ENCODE data around the gene CDKN2AIP. TPM values are rescaled to one million over a fixed set of nuclear protein-coding genes. Genes with fewer than 3 reads are reported as not detected.
A peak's percentile ranks its signal among the peaks of the same experiment; 100 is the strongest.

CDKN2AIP gene
- total RNA-seq, 2 experiments from 2014 or later: 55.7 to 56.9 TPM

DNA sequence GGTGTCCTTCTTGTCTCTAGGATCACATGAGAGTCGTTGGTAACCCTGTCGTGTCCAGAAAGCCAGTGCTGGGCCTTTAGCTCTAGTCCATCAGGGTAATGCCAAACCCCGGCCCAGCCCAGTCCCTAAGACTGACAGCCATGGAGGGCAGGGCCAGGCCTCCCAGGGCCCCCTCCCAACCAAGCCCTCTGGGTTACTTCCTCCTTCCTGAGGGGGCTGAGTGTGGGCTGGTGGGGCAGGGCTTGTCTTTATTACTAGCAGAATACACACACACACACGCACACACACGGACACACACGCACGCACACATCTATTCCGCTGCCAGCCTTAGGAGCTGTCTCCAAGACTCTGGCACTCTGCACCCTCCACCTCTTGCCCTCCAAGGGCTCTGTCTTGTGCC is 35.6 kb upstream of the CDKN2AIP start:
- Mint-ChIP-seq H3K9me3 (no peaks in the 10 kb centered on the region), H3K4me3 (no peak overlapping the region), H3K4me1 (ENCODE audit: low read depth) (peaks cover 5% of the 10 kb centered on the region), H3K27me3 (no peaks in the 10 kb centered on the region), H3K27ac (no peak overlapping the region), H3K36me3 (ENCODE audit: low read depth) (no peaks in the 10 kb centered on the region)
- POLR2A ChIA-PET: interaction anchor here (0.9 kb wide), 1 partner anchor 35 kb away, joined by 3 read pairs; the partner anchor contains the start of gene CDKN2AIP
- Histone ChIP-seq H3K4me1 (ENCODE audit: insufficient read depth, low read length) (peaks cover 10% of the 10 kb centered on the region), H3K27ac (ENCODE audit: low read depth in 1 of 2, low read length in 2 of 2) (no peak overlapping the region), H3K27me3 (ENCODE audit: control insufficient read depth in 1 of 2, insufficient read depth in 2 of 2, low read length in 2 of 2) (no peaks in the 10 kb centered on the region), H3K4me3 (ENCODE audit: low read length) (no peak overlapping the region), H3K36me3 (ENCODE audit: insufficient read depth, low read length) (no peaks in the 10 kb centered on the region), H3K9me3 (ENCODE audit: control insufficient read depth in 1 of 2, insufficient read depth in 1 of 2, low read length in 2 of 2) (no peaks in the 10 kb centered on the region)
- DNase-seq (no peak), ATAC-seq (ENCODE audit: poor library complexity) (no peak)
- CTCF ChIA-PET: no interaction called here
- intact Hi-C loops (cut with DNase I, micrococcal nuclease): loop anchor here in 1 of 2 experiments (5.0 kb wide), 3 partner anchors 34 to 471 kb away; partner anchors contain the start of gene CDKN2AIP
- no peak for TF ChIP-seq CTCF (IDR thresholded peaks at IDR 0.05)

- peaks cover 10% of the 10 kb centered on the region for H3K4me1 ChIP-seq (ENCODE audit: insufficient read depth, low read length)
- no peak overlapping the region for H3K27ac Mint-ChIP-seq
- no peaks in the 10 kb centered on the region for H3K36me3 Mint-ChIP-seq (ENCODE audit: low read depth)
- no peaks in the 10 kb centered on the region for H3K27me3 Mint-ChIP-seq
- ATAC-seq (ENCODE audit: poor library complexity): no peak
- H3K36me3 ChIP-seq (ENCODE audit: insufficient read depth, low read length): no peaks in the 10 kb centered on the region
- H3K27ac ChIP-seq (ENCODE audit: low read depth in 1 of 2, low read length in 2 of 2): no peak overlapping the region
- POLR2A ChIA-PET: interaction anchor here (0.9 kb wide), 1 partner anchor 35 kb away, joined by 3 read pairs; the partner anchor contains the start of gene CDKN2AIP
- CTCF ChIA-PET: no interaction called here
- DNase-seq: no peak
- peaks cover 4% of the 10 kb centered on the region for H3K4me1 Mint-ChIP-seq (ENCODE audit: low read depth)
- peak overlapping the region; percentile 25 for H3K4me3 Mint-ChIP-seq
- H3K27me3 ChIP-seq (ENCODE audit: control insufficient read depth in 1 of 2, insufficient read depth in 2 of 2, low read length in 2 of 2): no peaks in the 10 kb centered on the region
- no peaks in the 10 kb centered on the region for H3K9me3 Mint-ChIP-seq
- no peak overlapping the region for H3K4me3 ChIP-seq (ENCODE audit: low read length)
- no peak for TF ChIP-seq CTCF (IDR thresholded peaks at IDR 0.05)
- H3K9me3 ChIP-seq (ENCODE audit: control insufficient read depth in 1 of 2, insufficient read depth in 1 of 2, low read length in 2 of 2): no peaks in the 10 kb centered on the region
- intact Hi-C loops (cut with DNase I, micrococcal nuclease): loop anchor here in 1 of 2 experiments (5.0 kb wide), 3 partner anchors 33 to 472 kb away; partner anchors contain the start of gene CDKN2AIP
Observed at GRCh38 chr4:183409483-183409882, 35.0 kb upstream of the CDKN2AIP start.

- intact Hi-C loops (cut with DNase I, micrococcal nuclease): loop anchor here in 1 of 2 experiments (5.0 kb wide), 3 partner anchors 32 to 473 kb away; partner anchors contain the start of gene CDKN2AIP
- H3K9me3 ChIP-seq (ENCODE audit: control insufficient read depth in 1 of 2, insufficient read depth in 1 of 2, low read length in 2 of 2): no peaks in the 10 kb centered on the region
- ATAC-seq (ENCODE audit: poor library complexity): no peak
- no peak for TF ChIP-seq CTCF (IDR thresholded peaks at IDR 0.05)
- Mint-ChIP-seq H3K9me3 (no peaks in the 10 kb centered on the region), H3K27ac (peak overlapping the region; percentile 39), H3K4me3 (no peak overlapping the region), H3K27me3 (no peaks in the 10 kb centered on the region), H3K36me3 (ENCODE audit: low read depth) (no peaks in the 10 kb centered on the region), H3K4me1 (ENCODE audit: low read depth) (no peaks in the 10 kb centered on the region)
- ChIA-PET CTCF (no interaction called here), POLR2A (no interaction called here)
- no peak for DNase-seq
- H3K27me3 ChIP-seq (ENCODE audit: control insufficient read depth in 1 of 2, insufficient read depth in 2 of 2, low read length in 2 of 2): no peaks in the 10 kb centered on the region
- no peak overlapping the region for H3K27ac ChIP-seq (ENCODE audit: low read depth in 1 of 2, low read length in 2 of 2)
- H3K4me3 ChIP-seq (ENCODE audit: low read length): no peak overlapping the region
- H3K36me3 ChIP-seq (ENCODE audit: insufficient read depth, low read length): no peaks in the 10 kb centered on the region
- H3K4me1 ChIP-seq (ENCODE audit: insufficient read depth, low read length): peaks cover 10% of the 10 kb centered on the region
Observed at GRCh38 chr4:183409934-183410333, 34.5 kb upstream of the CDKN2AIP start.
